ENCODE results near the gene OMP. TPM values are rescaled to one million over a fixed set of nuclear protein-coding genes. Genes with fewer than 3 reads are reported as not detected.

Gene OMP
- polyA plus RNA-seq, 1 donor from 2014 or later, result not detected

- Histone ChIP-seq H3K9me2 (ENCODE audit: insufficient read depth, low read length) (no peaks in the 10 kb centered on the region), H3K27ac (ENCODE audit: low read length) (no peak overlapping the region), H3K79me2 (replicated peaks; ENCODE audit: insufficient read depth, low read length) (no peaks in the 10 kb centered on the region), H3K9ac (ENCODE audit: low read length) (no peak overlapping the region), H3K27me3 (ENCODE audit: insufficient read depth, low read depth, low read length) (no peaks in the 10 kb centered on the region), H3K36me3 (ENCODE audit: insufficient read depth, low read length) (no peaks in the 10 kb centered on the region), H2AFZ (ENCODE audit: low read depth, low read length) (no peak overlapping the region), H3K4me3 (ENCODE audit: low read length) (no peak overlapping the region), H3F3A (ENCODE audit: insufficient read depth, low read length, poor library complexity, severe bottlenecking) (no peaks in the 10 kb centered on the region), H3K4me2 (ENCODE audit: low read length) (no peak overlapping the region), H3K9me3 (ENCODE audit: low read length) (no peaks in the 10 kb centered on the region), H4K20me1 (ENCODE audit: insufficient read depth) (no peaks in the 10 kb centered on the region)
- TF ChIP-seq CTCF (IDR thresholded peaks at IDR 0.05; ENCODE audit: poor library complexity, severe bottlenecking) (no peak), EP300 (conservative IDR thresholded peaks at IDR 0.05; ENCODE audit: poor library complexity, severe bottlenecking) (no peak), RAD21 (conservative IDR thresholded peaks at IDR 0.05) (no peak), MXI1 (conservative IDR thresholded peaks at IDR 0.05; ENCODE audit: poor library complexity, severe bottlenecking) (no peak), EZH2 (IDR thresholded peaks at IDR 0.05; ENCODE audit: borderline replicate concordance, insufficient read depth, low read length, poor library complexity, severe bottlenecking) (no peak), REST (IDR thresholded peaks at IDR 0.05; ENCODE audit: borderline replicate concordance) (no peak), TAF1 (IDR thresholded peaks at IDR 0.05; ENCODE audit: low read depth) (no peak), SMC3 (conservative IDR thresholded peaks at IDR 0.05; ENCODE audit: poor library complexity) (no peak), POLR2AphosphoS5 (IDR thresholded peaks at IDR 0.05) (no peak)
Measured at GRCh38 chr11:77147036-77147315, 44.3 kb downstream of the OMP start.

GRCh38 chr11:77147668-77148321 lies 45.2 kb downstream of the OMP start:
- H3K9me2 ChIP-seq (ENCODE audit: insufficient read depth, low read length), result no peaks in the 10 kb centered on the region
- H3K9me3 ChIP-seq (ENCODE audit: low read length), result no peaks in the 10 kb centered on the region
- no peak overlapping the region for H3K4me3 ChIP-seq (ENCODE audit: low read length)
- H4K20me1 ChIP-seq (ENCODE audit: insufficient read depth), result no peaks in the 10 kb centered on the region
- H3K36me3 ChIP-seq (ENCODE audit: insufficient read depth, low read length), result no peaks in the 10 kb centered on the region
- TF ChIP-seq TAF1 (IDR thresholded peaks at IDR 0.05; ENCODE audit: low read depth) (no peak), SMC3 (conservative IDR thresholded peaks at IDR 0.05; ENCODE audit: poor library complexity) (no peak)
- no peak overlapping the region for H3K9ac ChIP-seq (ENCODE audit: low read length)
- no peak overlapping the region for H2AFZ ChIP-seq (ENCODE audit: low read depth, low read length)
- H3K27ac ChIP-seq (ENCODE audit: low read length), result no peak overlapping the region
- no peaks in the 10 kb centered on the region for H3K27me3 ChIP-seq (ENCODE audit: insufficient read depth, low read depth, low read length)
- H3F3A ChIP-seq (ENCODE audit: insufficient read depth, low read length, poor library complexity, severe bottlenecking), result no peaks in the 10 kb centered on the region
- no peaks in the 10 kb centered on the region for H3K79me2 ChIP-seq (replicated peaks; ENCODE audit: insufficient read depth, low read length)
- H3K4me2 ChIP-seq (ENCODE audit: low read length), result no peak overlapping the region
